Measurements from ENCODE around the gene CELA3A. TPM values are rescaled to one million over a fixed set of nuclear protein-coding genes. Genes with fewer than 3 reads are reported as not detected.
"Not testable (repeated sequence)": the region's sequence is repeated elsewhere in the genome, so short reads cannot be mapped to it uniquely, and the experiment has no call there.

Gene CELA3A
- total RNA-seq, 1 donor, result not detected

- H3K4me1 ChIP-seq (ENCODE audit: insufficient read depth, low read length); H3K9me3 ChIP-seq (ENCODE audit: low read depth, low read length); H3K4me3 ChIP-seq (ENCODE audit: low read length); H3K27me3 ChIP-seq (ENCODE audit: insufficient read depth, low read length): not testable (repeated sequence)
Measured at GRCh38 chr1:21998624-21999294, 2.7 kb upstream of the CELA3A start.

DNA sequence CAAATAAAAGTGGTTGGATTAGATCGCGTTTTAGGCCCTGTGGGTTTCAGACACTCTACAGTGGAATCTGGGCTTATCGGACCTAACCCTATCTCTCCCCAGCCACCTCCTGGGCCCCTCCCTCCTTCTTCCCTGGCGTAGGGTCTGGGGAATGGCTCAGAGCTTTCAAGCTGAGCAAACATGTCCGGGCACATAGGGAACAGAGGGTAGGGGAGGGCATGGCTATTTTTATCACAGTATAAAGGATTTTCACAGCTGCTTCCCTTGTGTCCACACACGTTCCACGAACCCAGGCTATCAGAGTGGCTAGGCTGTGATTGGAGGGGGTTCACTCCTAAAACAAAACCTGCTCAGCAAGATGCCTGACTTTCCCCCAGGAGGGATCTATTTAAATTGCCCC lies 1.8 kb upstream of the CELA3A start:
- H3K4me3 ChIP-seq (ENCODE audit: low read length); H3K27me3 ChIP-seq (ENCODE audit: insufficient read depth, low read length); H3K4me1 ChIP-seq (ENCODE audit: insufficient read depth, low read length); H3K9me3 ChIP-seq (ENCODE audit: low read depth, low read length): not testable (repeated sequence)

GRCh38 chr1:22002461-22002860 lies 1.0 kb downstream of the CELA3A start:
- H3K4me3 ChIP-seq (ENCODE audit: low read length); H3K9me3 ChIP-seq (ENCODE audit: low read depth, low read length); H3K27me3 ChIP-seq (ENCODE audit: insufficient read depth, low read length); H3K4me1 ChIP-seq (ENCODE audit: insufficient read depth, low read length): not testable (repeated sequence)

DNA sequence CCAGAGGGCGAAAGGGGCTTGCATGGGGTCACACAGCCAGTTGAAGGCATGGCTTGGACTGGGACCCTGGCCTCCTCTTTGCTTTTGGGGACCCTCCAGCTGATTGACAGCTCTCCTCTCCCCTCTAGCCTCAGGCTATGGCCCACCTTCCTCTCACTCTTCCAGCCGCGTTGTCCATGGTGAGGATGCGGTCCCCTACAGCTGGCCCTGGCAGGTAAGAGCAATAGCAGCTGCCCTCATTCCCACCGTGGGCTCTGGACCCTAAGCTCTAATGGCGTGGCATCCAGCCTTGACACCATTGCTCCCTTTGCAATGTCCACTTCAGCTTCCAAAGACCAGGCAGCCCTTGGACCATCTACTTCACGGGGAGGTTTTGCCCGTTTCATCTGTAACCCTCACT lies 1.4 kb downstream of the CELA3A start:
- H3K4me1 ChIP-seq (ENCODE audit: insufficient read depth, low read length); H3K9me3 ChIP-seq (ENCODE audit: low read depth, low read length); H3K27me3 ChIP-seq (ENCODE audit: insufficient read depth, low read length); H3K4me3 ChIP-seq (ENCODE audit: low read length): not testable (repeated sequence)

DNA sequence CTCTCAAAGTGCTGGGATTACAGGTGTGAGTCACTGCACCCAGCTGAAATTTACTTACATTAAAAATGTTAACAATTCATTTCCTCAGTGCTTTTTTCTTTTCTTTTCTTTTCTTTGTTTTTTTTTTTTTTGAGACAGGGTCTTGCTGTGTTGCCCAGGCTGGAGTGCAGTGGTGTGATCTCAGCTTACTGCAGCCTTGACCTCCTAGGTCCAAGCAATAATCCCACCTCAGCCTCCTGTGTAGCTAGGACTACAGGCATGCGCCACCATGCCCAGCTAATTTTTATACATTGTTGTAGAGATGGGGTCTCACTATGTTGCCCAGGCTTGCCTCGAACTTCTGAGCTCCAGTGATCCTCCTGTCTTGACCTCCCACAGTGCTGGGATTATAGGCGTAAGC lies 2.5 kb downstream of the CELA3A start:
- not testable (repeated sequence) for H3K9me3 ChIP-seq (ENCODE audit: low read depth, low read length); H3K27me3 ChIP-seq (ENCODE audit: insufficient read depth, low read length); H3K4me3 ChIP-seq (ENCODE audit: low read length); H3K4me1 ChIP-seq (ENCODE audit: insufficient read depth, low read length)

DNA sequence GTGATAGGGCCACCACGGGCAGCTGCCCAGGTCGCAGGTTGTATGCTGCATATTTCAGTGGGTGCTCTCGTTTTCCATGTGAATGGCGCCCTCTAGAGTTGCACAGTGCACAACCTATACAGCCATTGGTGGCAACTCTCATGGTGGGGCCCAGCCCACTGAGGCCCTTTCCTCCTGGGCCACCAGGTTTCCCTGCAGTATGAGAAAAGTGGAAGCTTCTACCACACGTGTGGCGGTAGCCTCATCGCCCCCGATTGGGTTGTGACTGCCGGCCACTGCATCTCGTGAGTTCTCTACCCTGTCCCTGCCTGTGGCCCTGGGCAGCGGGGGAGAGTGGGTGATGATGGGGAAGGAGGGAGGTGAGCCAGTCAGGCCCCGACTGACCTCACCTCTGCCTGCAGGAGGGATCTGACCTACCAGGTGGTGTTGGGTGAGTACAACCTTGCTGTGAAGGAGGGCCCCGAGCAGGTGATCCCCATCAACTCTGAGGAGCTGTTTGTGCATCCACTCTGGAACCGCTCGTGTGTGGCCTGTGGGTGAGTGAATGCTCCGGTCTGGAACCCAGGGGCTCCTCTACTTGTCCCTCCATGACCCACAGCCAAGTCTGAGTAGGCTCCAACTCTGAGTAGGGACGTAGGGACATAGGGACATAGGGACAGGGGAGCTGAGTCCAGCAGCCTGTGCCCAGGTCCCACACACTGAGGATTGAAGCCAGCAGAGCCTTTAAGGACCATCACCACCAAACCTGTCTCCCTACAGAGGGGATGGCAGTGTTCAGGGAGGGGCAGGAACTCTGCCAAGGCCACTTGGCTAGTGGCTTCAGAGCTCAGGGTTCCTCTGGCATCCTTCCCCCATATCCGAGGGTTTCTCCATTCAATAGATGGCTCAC lies 4.0 kb downstream of the CELA3A start:
- not testable (repeated sequence) for H3K9me3 ChIP-seq (ENCODE audit: low read depth, low read length); H3K4me1 ChIP-seq (ENCODE audit: insufficient read depth, low read length); H3K27me3 ChIP-seq (ENCODE audit: insufficient read depth, low read length); H3K4me3 ChIP-seq (ENCODE audit: low read length)

GRCh38 chr1:22006736-22007135 lies 5.3 kb downstream of the CELA3A start:
- H3K4me1 ChIP-seq (ENCODE audit: insufficient read depth, low read length); H3K27me3 ChIP-seq (ENCODE audit: insufficient read depth, low read length); H3K9me3 ChIP-seq (ENCODE audit: low read depth, low read length); H3K4me3 ChIP-seq (ENCODE audit: low read length): not testable (repeated sequence)

GRCh38 chr1:22007262-22007661 lies 5.8 kb downstream of the CELA3A start:
- H3K9me3 ChIP-seq (ENCODE audit: low read depth, low read length); H3K27me3 ChIP-seq (ENCODE audit: insufficient read depth, low read length); H3K4me3 ChIP-seq (ENCODE audit: low read length); H3K4me1 ChIP-seq (ENCODE audit: insufficient read depth, low read length): not testable (repeated sequence)

DNA sequence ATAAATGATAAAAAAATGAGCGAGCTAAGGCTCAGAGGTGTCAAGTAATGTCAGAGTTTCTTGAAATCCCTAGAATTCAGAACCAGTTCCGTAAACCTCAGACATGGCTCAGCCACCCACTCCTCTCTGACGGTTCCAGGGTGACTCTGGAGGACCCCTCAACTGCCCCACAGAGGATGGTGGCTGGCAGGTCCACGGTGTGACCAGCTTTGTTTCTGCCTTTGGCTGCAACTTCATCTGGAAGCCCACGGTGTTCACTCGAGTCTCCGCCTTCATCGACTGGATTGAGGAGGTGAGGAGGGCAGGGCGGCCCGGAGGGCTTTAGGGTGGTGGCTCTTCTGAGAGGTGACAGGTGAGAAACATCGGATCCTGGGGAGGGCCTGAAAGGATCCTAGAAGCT lies 8.1 kb downstream of the CELA3A start:
- H3K4me1 ChIP-seq (ENCODE audit: insufficient read depth, low read length); H3K4me3 ChIP-seq (ENCODE audit: low read length); H3K9me3 ChIP-seq (ENCODE audit: low read depth, low read length); H3K27me3 ChIP-seq (ENCODE audit: insufficient read depth, low read length): not testable (repeated sequence)

- H3K4me1 ChIP-seq (ENCODE audit: insufficient read depth, low read length); H3K27me3 ChIP-seq (ENCODE audit: insufficient read depth, low read length); H3K4me3 ChIP-seq (ENCODE audit: low read length); H3K9me3 ChIP-seq (ENCODE audit: low read depth, low read length): not testable (repeated sequence)
Measured at GRCh38 chr1:22012752-22013151, 11.3 kb downstream of the CELA3A start.

DNA sequence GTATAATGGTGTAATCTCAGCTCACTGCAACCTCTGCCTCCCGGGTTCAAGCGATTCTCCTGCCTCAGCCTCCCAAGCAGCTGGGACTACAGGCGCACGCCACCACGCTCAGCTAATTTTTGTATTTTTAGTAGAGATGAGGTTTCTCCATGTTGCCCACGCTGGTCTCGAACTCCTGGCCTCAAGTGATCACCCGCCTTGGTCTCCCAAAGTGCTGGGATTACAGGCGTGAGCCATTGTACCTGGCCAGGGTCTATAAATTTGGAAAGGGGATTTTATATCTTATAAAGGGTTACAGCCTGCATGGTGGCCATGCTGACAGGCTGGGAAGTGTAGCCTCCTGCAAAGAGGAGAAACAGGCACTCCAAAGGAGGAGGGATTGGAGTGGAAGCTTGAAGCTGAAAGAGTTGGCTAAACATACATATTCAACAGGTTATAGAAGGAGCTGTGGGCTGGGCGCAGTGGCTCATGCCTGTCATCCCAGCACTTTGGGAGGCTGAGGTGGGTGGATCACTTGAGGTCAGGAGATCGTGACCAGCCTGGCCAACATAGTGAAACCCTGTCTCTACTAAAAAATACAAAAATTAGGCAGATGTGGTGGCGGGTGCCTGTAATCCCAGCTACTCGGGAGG lies 13.2 kb downstream of the CELA3A start:
- not testable (repeated sequence) for H3K4me3 ChIP-seq (ENCODE audit: low read length); H3K27me3 ChIP-seq (ENCODE audit: insufficient read depth, low read length); H3K9me3 ChIP-seq (ENCODE audit: low read depth, low read length)
- peaks cover 15% of the 10 kb centered on the region for H3K4me1 ChIP-seq (ENCODE audit: insufficient read depth, low read length)

DNA sequence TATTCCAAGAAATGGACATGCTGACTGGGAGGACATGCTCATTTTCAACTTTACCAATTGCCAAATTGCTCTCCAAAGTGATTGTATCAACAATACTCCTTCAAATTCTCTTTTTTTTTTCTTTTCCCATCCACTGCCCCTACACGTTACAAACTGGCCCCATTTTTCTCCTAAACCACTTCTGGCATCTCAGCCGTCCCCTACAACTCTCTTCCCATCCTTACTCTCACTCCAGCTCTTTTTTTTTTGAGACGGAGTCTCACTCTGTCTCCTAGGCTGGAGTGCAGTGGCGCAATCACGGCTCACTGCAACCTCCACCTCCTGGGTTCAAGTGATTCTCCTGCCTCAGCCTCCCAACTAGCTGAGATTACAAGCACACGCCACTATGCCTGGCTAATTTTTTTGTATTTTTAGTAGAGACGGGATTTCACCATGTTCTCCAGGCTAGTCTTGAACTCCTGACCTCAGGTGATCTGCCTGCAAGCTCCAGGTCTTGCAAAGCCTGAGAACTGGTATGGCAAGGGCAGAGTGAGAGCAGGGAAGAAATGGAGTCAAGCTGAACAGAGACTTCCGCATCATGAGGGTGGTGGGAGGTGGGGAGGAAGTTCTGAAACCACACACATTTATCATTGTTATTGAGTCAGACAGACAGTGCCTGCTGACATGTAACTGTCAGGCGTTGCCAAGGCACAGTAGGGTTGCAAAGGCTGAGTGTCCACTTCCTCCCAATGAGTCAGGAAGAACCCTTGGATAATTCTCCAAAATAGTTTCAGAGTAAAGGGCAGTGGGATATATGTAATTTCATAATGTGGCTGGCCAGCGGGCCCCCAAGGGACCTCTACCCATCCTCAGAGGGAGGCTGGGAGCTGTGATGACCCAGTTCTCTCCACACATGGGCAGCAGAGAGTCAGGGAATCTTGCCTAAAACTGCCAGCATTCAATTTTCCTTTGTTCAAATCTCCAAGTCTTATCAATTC lies 17.4 kb downstream of the CELA3A start:
- Histone ChIP-seq H3K9me3 (ENCODE audit: low read depth, low read length) (no peaks in the 10 kb centered on the region), H3K4me1 (ENCODE audit: insufficient read depth, low read length) (peaks cover 35% of the 10 kb centered on the region), H3K27me3 (ENCODE audit: insufficient read depth, low read length) (no peaks in the 10 kb centered on the region), H3K4me3 (ENCODE audit: low read length) (no peak overlapping the region)

DNA sequence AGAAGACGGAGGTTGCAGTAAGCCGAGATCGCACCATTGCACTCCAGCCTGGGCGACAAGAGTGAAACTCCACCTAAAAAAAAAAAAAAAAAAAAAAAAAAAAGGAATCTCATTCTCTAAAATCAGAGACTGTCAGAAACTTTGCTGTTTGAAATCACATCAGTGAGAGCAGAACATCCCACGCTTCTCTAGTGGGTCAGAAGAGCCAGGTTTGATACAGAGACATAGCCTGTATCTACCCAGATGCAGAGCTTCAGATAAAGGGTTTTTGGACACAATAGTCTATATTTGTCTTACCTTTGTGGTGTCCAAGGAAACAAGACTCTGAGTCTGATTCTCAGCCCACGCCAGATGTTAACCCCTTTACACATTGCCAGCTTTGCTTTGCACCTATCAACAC lies 19.6 kb downstream of the CELA3A start:
- H3K27me3 ChIP-seq (ENCODE audit: insufficient read depth, low read length), result no peaks in the 10 kb centered on the region
- H3K4me3 ChIP-seq (ENCODE audit: low read length), result no peak overlapping the region
- peaks cover 48% of the 10 kb centered on the region for H3K4me1 ChIP-seq (ENCODE audit: insufficient read depth, low read length)
- no peaks in the 10 kb centered on the region for H3K9me3 ChIP-seq (ENCODE audit: low read depth, low read length)

DNA sequence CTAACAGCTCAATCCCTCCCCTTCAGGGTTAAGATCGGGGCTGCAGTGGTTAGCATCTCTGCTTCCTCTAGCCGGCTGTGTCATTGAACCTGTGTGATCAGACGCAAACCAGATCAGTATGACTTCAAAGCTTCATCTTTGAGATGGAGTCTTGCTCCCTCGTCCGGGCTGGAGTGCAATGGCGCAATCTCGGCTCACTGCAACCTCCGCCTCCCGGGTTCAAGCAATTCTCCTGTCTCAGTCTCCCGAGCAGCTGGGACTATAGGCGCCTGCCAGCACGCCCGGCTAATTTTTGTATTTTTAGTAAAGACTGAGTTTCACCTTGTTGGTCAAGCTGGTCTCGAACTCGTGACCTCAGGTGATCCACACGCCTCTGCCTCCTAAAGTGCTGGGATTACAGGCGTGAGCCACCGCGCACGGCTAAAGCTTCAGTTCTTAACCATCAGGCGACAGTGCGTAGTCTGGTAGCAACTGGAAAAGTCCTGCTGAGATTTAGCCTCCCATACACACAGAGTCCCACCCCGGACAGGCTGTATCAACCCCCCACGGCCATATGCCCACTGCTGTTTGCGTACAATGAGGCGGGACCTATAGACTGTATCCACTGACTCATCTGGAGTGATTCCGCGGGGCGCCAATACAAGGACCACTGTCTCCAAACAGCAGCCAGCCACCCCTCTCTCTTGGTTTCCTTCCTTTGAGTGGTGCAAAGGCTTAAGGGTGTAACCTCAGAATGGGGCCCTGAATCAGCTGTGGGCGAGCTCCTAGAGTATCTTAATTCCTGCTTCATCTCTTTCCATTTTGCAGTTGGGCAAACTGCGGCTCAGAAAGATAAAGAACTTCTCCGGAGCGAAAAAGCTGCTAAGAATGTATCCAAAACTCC lies 23.3 kb downstream of the CELA3A start:
- Histone ChIP-seq H3K27me3 (ENCODE audit: insufficient read depth, low read length) (no peaks in the 10 kb centered on the region), H3K4me1 (ENCODE audit: insufficient read depth, low read length) (peaks cover 42% of the 10 kb centered on the region), H3K4me3 (ENCODE audit: low read length) (peak overlapping the region; percentile 100), H3K9me3 (ENCODE audit: low read depth, low read length) (no peaks in the 10 kb centered on the region)

Measured in mononuclear cell (primary cell).